Spleen (tissue), 7 donors: ENCODE results near the gene UBE2E2.

ENCODE experiments used
- POLR2A ChIP-seq, 3 donors: fragments of 450-650 bp; IDR thresholded peaks; one replicate each; pipeline ENCODE4 v1.5.1; 2017; ENCODE audit warnings: antibody characterized with exemption in 3 of 3, mild to moderate bottlenecking in 1 of 3
- POLR2AphosphoS5 ChIP-seq, 3 donors: sonication (generic); formaldehyde crosslinking; IDR thresholded peaks; one replicate each; pipeline ENCODE4 v1.5.1; 2017; ENCODE audit warnings: antibody characterized with exemption in 3 of 3
- TF ChIP-seq, protein P1 (sequence below), 11 experiments: fragments of 200-600 bp in 7 of 11; fragments of 450-650 bp in 4 of 11; sonication (generic) in 4 of 11; IDR thresholded peaks in 8 of 11; conservative IDR thresholded peaks in 3 of 11; 1 replicate in 7 of 11; 2 replicates in 4 of 11; pipeline versions ENCODE4 v1.4.0 to v1.8.0; 2016 to 2021; ENCODE audit warnings: antibody characterized with exemption in 11 of 11, inconsistent platforms in 4 of 11, mild to moderate bottlenecking in 1 of 11
- donor health status: DM: no; HTN: no; CAD: no; lungs with moderate emphysema.
- donor health status: DM: no; HTN: no; CAD: no.
- donor health status: DM: no; HTN: no; CAD: no.

DNA sequence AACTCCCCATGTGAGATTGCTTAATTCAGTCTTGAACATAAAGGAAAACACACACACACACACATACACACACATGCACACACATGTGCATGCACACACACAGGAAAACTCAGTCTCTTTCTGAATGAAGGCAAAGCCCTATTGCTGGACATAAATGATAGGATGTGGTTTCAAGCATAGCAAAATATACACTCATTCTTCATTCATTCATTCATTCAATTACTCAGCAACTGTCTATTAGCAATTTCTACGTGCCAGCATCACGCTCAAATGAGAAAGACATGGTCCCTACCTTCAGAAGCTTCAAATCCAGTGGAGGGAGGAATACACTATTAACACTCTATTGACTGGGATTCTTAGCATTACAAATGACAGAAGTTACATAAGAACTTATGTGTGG, 41.8 kb upstream of the UBE2E2 start:
- TF ChIP-seq, protein P1, sequence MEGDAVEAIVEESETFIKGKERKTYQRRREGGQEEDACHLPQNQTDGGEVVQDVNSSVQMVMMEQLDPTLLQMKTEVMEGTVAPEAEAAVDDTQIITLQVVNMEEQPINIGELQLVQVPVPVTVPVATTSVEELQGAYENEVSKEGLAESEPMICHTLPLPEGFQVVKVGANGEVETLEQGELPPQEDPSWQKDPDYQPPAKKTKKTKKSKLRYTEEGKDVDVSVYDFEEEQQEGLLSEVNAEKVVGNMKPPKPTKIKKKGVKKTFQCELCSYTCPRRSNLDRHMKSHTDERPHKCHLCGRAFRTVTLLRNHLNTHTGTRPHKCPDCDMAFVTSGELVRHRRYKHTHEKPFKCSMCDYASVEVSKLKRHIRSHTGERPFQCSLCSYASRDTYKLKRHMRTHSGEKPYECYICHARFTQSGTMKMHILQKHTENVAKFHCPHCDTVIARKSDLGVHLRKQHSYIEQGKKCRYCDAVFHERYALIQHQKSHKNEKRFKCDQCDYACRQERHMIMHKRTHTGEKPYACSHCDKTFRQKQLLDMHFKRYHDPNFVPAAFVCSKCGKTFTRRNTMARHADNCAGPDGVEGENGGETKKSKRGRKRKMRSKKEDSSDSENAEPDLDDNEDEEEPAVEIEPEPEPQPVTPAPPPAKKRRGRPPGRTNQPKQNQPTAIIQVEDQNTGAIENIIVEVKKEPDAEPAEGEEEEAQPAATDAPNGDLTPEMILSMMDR (IDR thresholded peaks at IDR 0.05 in 8 of 11, conservative IDR thresholded peaks at IDR 0.05 in 3 of 11): no peak
- TF ChIP-seq POLR2A (IDR thresholded peaks at IDR 0.05): no peak
- TF ChIP-seq POLR2AphosphoS5 (IDR thresholded peaks at IDR 0.05): no peak
